Measurements from ENCODE around the gene ANGEL2. TPM values are rescaled to one million over a fixed set of nuclear protein-coding genes. Genes with fewer than 3 reads are reported as not detected.
"Not testable (repeated sequence)": the region's sequence is repeated elsewhere in the genome, so short reads cannot be mapped to it uniquely, and the experiment has no call there.

Gene ANGEL2
- polyA plus RNA-seq, 1 donor: 33.0 TPM

GRCh38 chr1:212976586-212976985 lies 39.1 kb downstream of the ANGEL2 start:
- DNase-seq: no peak
- no peaks in the 10 kb centered on the region for H3K4me1 ChIP-seq (ENCODE audit: control insufficient read depth, insufficient read depth, low read length)
- H3K27ac ChIP-seq (ENCODE audit: low read length): no peak overlapping the region
- no peaks in the 10 kb centered on the region for H3K9me3 ChIP-seq (ENCODE audit: control insufficient read depth, low read depth, low read length)
- H3K27me3 ChIP-seq (ENCODE audit: control insufficient read depth, insufficient read depth, low read length): no peaks in the 10 kb centered on the region
- H3K4me3 ChIP-seq (ENCODE audit: low read length): no peak overlapping the region
- 67% methylated on average over 1 of the region's 9 CpGs for WGBS (ENCODE audit: insufficient coverage, low lambda C conversion rate)
- H3K36me3 ChIP-seq (ENCODE audit: control insufficient read depth, insufficient read depth, low read length): peaks cover 9% of the 10 kb centered on the region

DNA sequence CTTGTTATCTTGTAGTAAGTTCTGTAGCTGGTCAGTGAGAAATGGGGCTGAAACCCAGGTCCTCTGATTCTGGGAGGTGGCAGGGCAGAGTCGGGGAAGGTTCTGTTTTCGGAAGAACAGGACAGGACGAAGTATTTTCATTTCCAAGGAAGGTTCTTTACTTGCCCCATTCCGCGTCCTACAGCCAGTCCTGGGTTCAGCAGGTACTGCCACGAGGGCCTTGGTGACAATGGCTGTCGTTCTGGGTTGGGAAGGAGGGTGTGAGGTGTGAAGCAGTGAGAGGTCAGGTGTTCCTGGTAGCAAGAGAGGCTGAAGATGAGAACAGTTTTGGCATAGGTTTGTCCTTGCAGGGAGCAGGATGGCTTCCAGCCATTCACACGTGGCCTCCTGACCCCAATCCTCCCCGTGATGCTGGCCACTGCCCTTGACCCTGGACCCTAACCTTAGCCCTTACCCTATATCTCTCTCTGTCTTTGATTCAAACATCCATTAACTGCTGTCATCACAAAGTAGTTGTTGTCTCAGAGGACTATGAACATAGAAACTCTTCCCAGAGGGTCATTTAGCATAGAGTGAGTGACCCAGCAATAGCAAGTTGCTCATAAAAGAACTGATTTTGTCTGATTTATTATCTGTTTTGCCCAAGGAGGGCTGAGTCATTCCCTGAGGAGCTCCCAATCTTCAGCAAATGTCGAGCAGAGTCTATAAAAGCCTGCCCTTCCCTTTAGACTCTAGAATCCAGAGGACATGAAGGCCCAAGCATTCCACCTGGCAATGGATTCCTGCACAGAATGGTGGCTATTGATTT lies 40.4 kb downstream of the ANGEL2 start:
- DNase-seq: no peak
- Histone ChIP-seq H3K9me3 (ENCODE audit: control insufficient read depth, low read depth, low read length) (no peaks in the 10 kb centered on the region), H3K27me3 (ENCODE audit: control insufficient read depth, insufficient read depth, low read length) (no peaks in the 10 kb centered on the region), H3K4me3 (ENCODE audit: low read length) (no peak overlapping the region), H3K4me1 (ENCODE audit: control insufficient read depth, insufficient read depth, low read length) (no peaks in the 10 kb centered on the region), H3K27ac (ENCODE audit: low read length) (no peak overlapping the region), H3K36me3 (ENCODE audit: control insufficient read depth, insufficient read depth, low read length) (peaks cover 9% of the 10 kb centered on the region)
- no CpG with 5 or more reads among the region's 10 CpGs for WGBS (ENCODE audit: insufficient coverage, low lambda C conversion rate)

- Histone ChIP-seq H3K27ac (ENCODE audit: low read length) (no peak overlapping the region), H3K4me1 (ENCODE audit: control insufficient read depth, insufficient read depth, low read length) (no peaks in the 10 kb centered on the region), H3K4me3 (ENCODE audit: low read length) (no peak overlapping the region), H3K9me3 (ENCODE audit: control insufficient read depth, low read depth, low read length) (no peaks in the 10 kb centered on the region), H3K36me3 (ENCODE audit: control insufficient read depth, insufficient read depth, low read length) (peaks cover 9% of the 10 kb centered on the region), H3K27me3 (ENCODE audit: control insufficient read depth, insufficient read depth, low read length) (no peaks in the 10 kb centered on the region)
- DNase-seq: no peak
- WGBS (ENCODE audit: insufficient coverage, low lambda C conversion rate): no CpG with 5 or more reads among the region's 6 CpGs
Observed at GRCh38 chr1:212974711-212975110, 41.0 kb downstream of the ANGEL2 start.

DNA sequence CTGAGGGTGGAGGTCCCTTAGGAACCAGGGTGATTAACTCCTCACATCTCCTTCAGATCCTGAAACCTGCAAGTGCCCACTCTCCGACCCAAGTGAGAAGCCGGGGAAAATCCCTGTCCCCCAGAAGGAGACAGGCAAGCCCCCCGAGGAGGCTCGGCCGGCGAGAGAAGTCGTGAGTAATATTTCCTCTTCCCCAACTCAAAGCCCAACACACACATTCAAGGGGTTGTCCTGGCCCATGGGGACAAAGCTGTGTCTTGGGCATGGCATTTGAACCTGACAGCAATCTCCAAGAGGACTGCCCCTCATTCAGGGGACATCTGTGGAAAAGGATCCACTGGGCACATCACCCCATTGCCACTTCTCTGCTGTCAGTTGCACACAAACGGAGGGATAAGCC lies 41.8 kb downstream of the ANGEL2 start:
- Histone ChIP-seq H3K27ac (ENCODE audit: low read length) (no peak overlapping the region), H3K4me1 (ENCODE audit: control insufficient read depth, insufficient read depth, low read length) (no peaks in the 10 kb centered on the region), H3K4me3 (ENCODE audit: low read length) (no peak overlapping the region), H3K36me3 (ENCODE audit: control insufficient read depth, insufficient read depth, low read length) (peaks cover 9% of the 10 kb centered on the region), H3K9me3 (ENCODE audit: control insufficient read depth, low read depth, low read length) (no peaks in the 10 kb centered on the region), H3K27me3 (ENCODE audit: control insufficient read depth, insufficient read depth, low read length) (no peaks in the 10 kb centered on the region)
- no peak for DNase-seq
- no CpG with 5 or more reads among the region's 8 CpGs for WGBS (ENCODE audit: insufficient coverage, low lambda C conversion rate)

GRCh38 chr1:212973426-212973825 lies 42.2 kb downstream of the ANGEL2 start:
- WGBS (ENCODE audit: insufficient coverage, low lambda C conversion rate): no CpG with 5 or more reads among the region's 4 CpGs

DNA sequence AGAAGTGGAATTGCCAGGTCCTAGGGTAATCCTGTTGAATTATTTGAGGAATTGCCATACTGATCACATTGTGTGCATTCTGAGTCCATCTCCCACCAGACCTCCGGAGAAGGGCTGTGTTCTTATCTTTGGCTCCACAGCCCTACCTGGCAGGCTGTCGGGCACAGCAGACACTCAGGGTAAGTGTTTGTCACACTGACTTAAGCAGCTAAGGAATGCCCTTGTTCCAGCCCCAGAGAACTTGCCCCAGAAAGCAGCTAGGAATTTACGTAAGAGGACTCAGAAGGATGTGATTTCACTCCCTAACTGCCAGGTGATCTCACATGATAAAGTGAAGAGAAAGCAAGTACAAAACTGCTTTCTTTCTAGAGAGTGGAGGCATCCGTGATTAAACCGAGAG lies 44.4 kb downstream of the ANGEL2 start:
- DNase-seq: no peak
- Histone ChIP-seq H3K4me3 (ENCODE audit: low read length) (no peak overlapping the region), H3K27me3 (ENCODE audit: control insufficient read depth, insufficient read depth, low read length) (no peaks in the 10 kb centered on the region), H3K9me3 (ENCODE audit: control insufficient read depth, low read depth, low read length) (no peaks in the 10 kb centered on the region), H3K36me3 (ENCODE audit: control insufficient read depth, insufficient read depth, low read length) (peaks cover 9% of the 10 kb centered on the region), H3K4me1 (ENCODE audit: control insufficient read depth, insufficient read depth, low read length) (no peaks in the 10 kb centered on the region), H3K27ac (ENCODE audit: low read length) (no peak overlapping the region)
- no CpG with 5 or more reads among the region's 5 CpGs for WGBS (ENCODE audit: insufficient coverage, low lambda C conversion rate)

More at GRCh38 chr1:212973426-212973825, 42.2 kb downstream of the ANGEL2 start:
- H3K27me3 ChIP-seq (ENCODE audit: control insufficient read depth, insufficient read depth, low read length): no peaks in the 10 kb centered on the region
- H3K9me3 ChIP-seq (ENCODE audit: control insufficient read depth, low read depth, low read length): no peaks in the 10 kb centered on the region
- H3K27ac ChIP-seq (ENCODE audit: low read length): no peak overlapping the region
- peaks cover 9% of the 10 kb centered on the region for H3K36me3 ChIP-seq (ENCODE audit: control insufficient read depth, insufficient read depth, low read length)
- no peaks in the 10 kb centered on the region for H3K4me1 ChIP-seq (ENCODE audit: control insufficient read depth, insufficient read depth, low read length)
- DNase-seq: no peak
- H3K4me3 ChIP-seq (ENCODE audit: low read length): no peak overlapping the region

- Histone ChIP-seq H3K9me3 (ENCODE audit: control insufficient read depth, low read depth, low read length) (no peaks in the 10 kb centered on the region), H3K4me3 (ENCODE audit: low read length) (no peak overlapping the region), H3K27me3 (ENCODE audit: control insufficient read depth, insufficient read depth, low read length) (no peaks in the 10 kb centered on the region), H3K27ac (ENCODE audit: low read length) (no peak overlapping the region), H3K36me3 (ENCODE audit: control insufficient read depth, insufficient read depth, low read length) (peaks cover 9% of the 10 kb centered on the region), H3K4me1 (ENCODE audit: control insufficient read depth, insufficient read depth, low read length) (no peaks in the 10 kb centered on the region)
- no peak for DNase-seq
- WGBS (ENCODE audit: insufficient coverage, low lambda C conversion rate): no CpG with 5 or more reads among the region's 4 CpGs
Observed at GRCh38 chr1:212970085-212970484, 45.6 kb downstream of the ANGEL2 start.

DNA sequence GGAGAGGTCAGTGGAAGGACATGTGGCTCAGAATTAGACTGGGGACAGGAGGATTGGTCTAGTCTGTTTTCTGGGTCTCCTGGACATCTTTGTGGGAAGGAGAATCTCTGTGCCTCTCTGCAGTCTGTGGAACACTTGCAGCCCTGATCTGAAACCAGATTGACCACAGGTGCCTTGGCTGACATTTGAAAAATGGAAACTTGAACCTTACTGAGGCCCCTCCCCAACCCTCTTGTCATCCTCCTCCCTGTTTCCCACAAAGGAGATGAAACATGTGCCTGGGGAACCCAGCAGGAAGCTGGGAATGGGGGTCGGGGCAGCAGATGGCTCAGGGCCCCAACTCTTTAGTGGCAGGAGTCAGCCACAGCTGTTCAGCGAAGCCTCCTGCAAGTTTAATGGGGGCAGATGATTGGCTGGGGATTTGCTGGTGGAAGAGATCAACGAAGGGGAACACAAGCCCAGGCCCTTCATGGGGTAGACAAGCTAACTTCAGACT lies 47.3 kb downstream of the ANGEL2 start:
- no CpG with 5 or more reads among the region's 3 CpGs for WGBS (ENCODE audit: insufficient coverage, low lambda C conversion rate)

GRCh38 chr1:212967801-212968200 lies 47.9 kb downstream of the ANGEL2 start:
- WGBS (ENCODE audit: insufficient coverage, low lambda C conversion rate): 83% methylated on average over 1 of the region's 8 CpGs
- DNase-seq: no peak
- Histone ChIP-seq H3K36me3 (ENCODE audit: control insufficient read depth, insufficient read depth, low read length) (peaks cover 4% of the 10 kb centered on the region), H3K27me3 (ENCODE audit: control insufficient read depth, insufficient read depth, low read length) (no peaks in the 10 kb centered on the region), H3K4me1 (ENCODE audit: control insufficient read depth, insufficient read depth, low read length) (no peaks in the 10 kb centered on the region), H3K27ac (ENCODE audit: low read length) (no peak overlapping the region), H3K4me3 (ENCODE audit: low read length) (no peak overlapping the region), H3K9me3 (ENCODE audit: control insufficient read depth, low read depth, low read length) (no peaks in the 10 kb centered on the region)

More for the DNA sequence above, 47.3 kb downstream of the ANGEL2 start:
- Histone ChIP-seq H3K36me3 (ENCODE audit: control insufficient read depth, insufficient read depth, low read length) (peaks cover 4% of the 10 kb centered on the region), H3K27me3 (ENCODE audit: control insufficient read depth, insufficient read depth, low read length) (no peaks in the 10 kb centered on the region), H3K4me3 (ENCODE audit: low read length) (no peak overlapping the region), H3K27ac (ENCODE audit: low read length) (no peak overlapping the region), H3K9me3 (ENCODE audit: control insufficient read depth, low read depth, low read length) (no peaks in the 10 kb centered on the region), H3K4me1 (ENCODE audit: control insufficient read depth, insufficient read depth, low read length) (no peaks in the 10 kb centered on the region)
- DNase-seq: no peak

DNA sequence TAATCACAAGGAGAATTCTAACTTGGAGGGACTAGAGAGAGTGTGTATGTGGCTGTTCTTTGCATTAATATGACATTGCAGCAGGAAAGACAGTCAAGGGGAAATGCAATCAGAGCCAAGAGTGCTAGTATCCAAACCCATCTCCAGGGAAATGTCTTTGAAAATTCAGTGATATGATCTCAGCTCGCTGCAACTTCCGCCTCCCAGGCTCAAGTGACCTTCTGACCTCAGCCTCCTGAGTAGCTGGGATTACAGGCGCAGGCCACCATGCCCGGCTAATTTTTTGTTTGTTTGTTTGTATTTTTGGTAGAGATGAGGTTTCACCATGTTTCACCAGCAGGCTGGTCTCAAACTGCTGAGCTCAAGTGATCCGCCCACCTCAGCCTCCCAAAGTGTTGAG lies 49.1 kb downstream of the ANGEL2 start:
- DNase-seq: no peak
- WGBS (ENCODE audit: insufficient coverage, low lambda C conversion rate): no CpG with 5 or more reads among the region's 5 CpGs
- H3K27me3 ChIP-seq (ENCODE audit: control insufficient read depth, insufficient read depth, low read length): no peaks in the 10 kb centered on the region
- no peaks in the 10 kb centered on the region for H3K9me3 ChIP-seq (ENCODE audit: control insufficient read depth, low read depth, low read length)
- H3K4me3 ChIP-seq (ENCODE audit: low read length): no peak overlapping the region
- peaks cover 2% of the 10 kb centered on the region for H3K36me3 ChIP-seq (ENCODE audit: control insufficient read depth, insufficient read depth, low read length)
- no peaks in the 10 kb centered on the region for H3K4me1 ChIP-seq (ENCODE audit: control insufficient read depth, insufficient read depth, low read length)
- no peak overlapping the region for H3K27ac ChIP-seq (ENCODE audit: low read length)

DNA sequence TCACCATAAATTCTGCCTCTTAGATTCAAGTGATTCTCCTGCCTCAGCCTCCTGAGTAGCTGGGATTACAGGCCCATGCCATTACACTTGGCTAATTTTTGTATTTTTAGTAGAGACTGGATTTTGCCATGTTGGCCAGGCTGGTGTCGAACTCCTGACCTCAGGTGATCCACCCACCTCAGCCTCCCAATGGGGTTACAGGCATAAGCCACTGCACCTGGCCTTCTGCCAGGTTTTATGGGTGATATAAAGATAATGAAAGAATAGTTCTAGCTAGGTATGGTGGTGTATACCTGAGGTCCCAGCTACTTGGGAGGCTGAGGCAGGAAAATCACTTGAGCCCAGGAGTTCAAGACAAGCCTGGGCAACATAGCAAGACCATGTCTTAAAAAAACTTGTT lies 50.7 kb downstream of the ANGEL2 start:
- DNase-seq: not testable (repeated sequence)
- WGBS (ENCODE audit: insufficient coverage, low lambda C conversion rate): no CpG with 5 or more reads among the region's 1 CpG

More for the DNA sequence above, 50.7 kb downstream of the ANGEL2 start:
- not testable (repeated sequence) for H3K27me3 ChIP-seq (ENCODE audit: control insufficient read depth, insufficient read depth, low read length); H3K4me3 ChIP-seq (ENCODE audit: low read length); H3K36me3 ChIP-seq (ENCODE audit: control insufficient read depth, insufficient read depth, low read length); H3K4me1 ChIP-seq (ENCODE audit: control insufficient read depth, insufficient read depth, low read length); H3K9me3 ChIP-seq (ENCODE audit: control insufficient read depth, low read depth, low read length); H3K27ac ChIP-seq (ENCODE audit: low read length)

All from large intestine (tissue), 3 donors.